Activated T-cell treated with anti-CD3 and anti-CD28 coated beads for 1 hour (primary cell): Measurements from ENCODE around the gene FLRT1.

Experiments
- DNase-seq: peaks from one replicate; pipeline ENCODE4 v3.0.0-alpha.2; 2020; ENCODE audit warnings: low read depth

Gene FLRT1

GRCh38 chr11:64065712-64066111 lies 30.0 kb downstream of the FLRT1 start:
- no peak for DNase-seq

- DNase-seq: no peak
Measured at GRCh38 chr11:64067230-64067993, 31.7 kb downstream of the FLRT1 start.

- no peak for DNase-seq
Measured at GRCh38 chr11:64068705-64069400, 33.1 kb downstream of the FLRT1 start.

- DNase-seq: no peak
Measured at GRCh38 chr11:64069401-64070313, 33.9 kb downstream of the FLRT1 start.

- no peak for DNase-seq
Measured at GRCh38 chr11:64070314-64070681, 34.6 kb downstream of the FLRT1 start.

GRCh38 chr11:64071849-64072248 lies 36.1 kb downstream of the FLRT1 start:
- no peak for DNase-seq

GRCh38 chr11:64072403-64072802 lies 36.7 kb downstream of the FLRT1 start:
- DNase-seq: no peak

GRCh38 chr11:64072871-64073270 lies 37.1 kb downstream of the FLRT1 start:
- no peak for DNase-seq

GRCh38 chr11:64073542-64073941 lies 37.8 kb downstream of the FLRT1 start:
- DNase-seq: no peak

GRCh38 chr11:64074239-64074638 lies 38.5 kb downstream of the FLRT1 start:
- DNase-seq: no peak

- DNase-seq: no peak
Measured at GRCh38 chr11:64076758-64077157, 41.0 kb downstream of the FLRT1 start.

GRCh38 chr11:64077607-64078006 lies 41.9 kb downstream of the FLRT1 start:
- no peak for DNase-seq

GRCh38 chr11:64078284-64078683 lies 42.6 kb downstream of the FLRT1 start:
- no peak for DNase-seq

- DNase-seq: no peak
Measured at GRCh38 chr11:64078905-64079304, 43.2 kb downstream of the FLRT1 start.

GRCh38 chr11:64080390-64080789 lies 44.7 kb downstream of the FLRT1 start:
- DNase-seq: no peak

- no peak for DNase-seq
Measured at GRCh38 chr11:64081745-64082442, 46.2 kb downstream of the FLRT1 start.

GRCh38 chr11:64083398-64084080 lies 47.8 kb downstream of the FLRT1 start:
- no peak for DNase-seq

- DNase-seq: no peak
Measured at GRCh38 chr11:64084146-64084950, 48.6 kb downstream of the FLRT1 start.

- DNase-seq: no peak
Measured at GRCh38 chr11:64084951-64085710, 49.4 kb downstream of the FLRT1 start.
